Stimulated activated CD8-positive, alpha-beta memory T cell treated with anti-CD3 and anti-CD28 coated beads, Interleukin-15, amount 100 ng/mL, for 48 hours (primary cell): ENCODE measurements around the gene OR2A5.
"Not testable (repeated sequence)": the region's sequence is repeated elsewhere in the genome, so short reads cannot be mapped to it uniquely, and the experiment has no call there.

Experiments used
- DNase-seq, 2 donors: peaks; one replicate each; pipeline ENCODE4 v3.0.0-alpha.2; 2020; ENCODE audit warnings: low read depth in 2 of 2

OR2A5 gene

GRCh38 chr7:144035385-144035784 is 13.4 kb upstream of the OR2A5 start:
- no peak for DNase-seq

GRCh38 chr7:144036302-144036885 is 12.4 kb upstream of the OR2A5 start:
- DNase-seq: no peak

- no peak for DNase-seq
Observed at GRCh38 chr7:144037414-144038035, 11.2 kb upstream of the OR2A5 start.

GRCh38 chr7:144038887-144039286 is 9.9 kb upstream of the OR2A5 start:
- no peak for DNase-seq

GRCh38 chr7:144049491-144049890 is 743 bp downstream of the OR2A5 start:
- no peak for DNase-seq

- DNase-seq: no peak
Observed at GRCh38 chr7:144050093-144050492, 1.3 kb downstream of the OR2A5 start.

- not testable (repeated sequence) for DNase-seq
Observed at GRCh38 chr7:144050884-144051283, 2.1 kb downstream of the OR2A5 start.

- DNase-seq: no peak
Observed at GRCh38 chr7:144057954-144058353, 9.2 kb downstream of the OR2A5 start.

GRCh38 chr7:144063710-144064109 is 15.0 kb downstream of the OR2A5 start:
- no peak for DNase-seq

- DNase-seq: no peak
Observed at GRCh38 chr7:144069511-144069910, 20.8 kb downstream of the OR2A5 start, which contains the start of gene OR2A25. TSS of gene OR2A25 (plus strand) at chr7:144069811. CDS start at chr7:144074220, 4,409 bp downstream.

GRCh38 chr7:144069953-144070352 is 21.2 kb downstream of the OR2A5 start:
- no peak for DNase-seq

GRCh38 chr7:144074374-144074773 is 25.6 kb downstream of the OR2A5 start:
- DNase-seq: no peak

GRCh38 chr7:144085978-144086377 is 37.2 kb downstream of the OR2A5 start, which contains the start of gene OR2A12:
TSS of gene OR2A12 (plus strand) at chr7:144086278. CDS start at chr7:144095108, 8,830 bp downstream.
- DNase-seq: no peak

- DNase-seq: no peak
Observed at GRCh38 chr7:144086730-144087129, 38.0 kb downstream of the OR2A5 start.

GRCh38 chr7:144087230-144087629 is 38.5 kb downstream of the OR2A5 start:
- no peak for DNase-seq

- no peak for DNase-seq
Observed at GRCh38 chr7:144090667-144091066, 41.9 kb downstream of the OR2A5 start.

- DNase-seq: no peak
Observed at GRCh38 chr7:144098776-144099175, 50.0 kb downstream of the OR2A5 start.

GRCh38 chr7:144100607-144101006 is 51.9 kb downstream of the OR2A5 start:
- no peak for DNase-seq

GRCh38 chr7:144102041-144102440 is 53.3 kb downstream of the OR2A5 start:
- no peak for DNase-seq

- no peak for DNase-seq
Observed at GRCh38 chr7:144105211-144105610, 56.5 kb downstream of the OR2A5 start.
